Measurements from ENCODE around the gene C2CD3. TPM values are rescaled to one million over a fixed set of nuclear protein-coding genes. Genes with fewer than 3 reads are reported as not detected.
"Not testable (repeated sequence)": the region's sequence is repeated elsewhere in the genome, so short reads cannot be mapped to it uniquely, and the experiment has no call there.

The C2CD3 gene
- total RNA-seq, 4 donors from 2014 or later: 11.4 to 30.1 (median 25.3) TPM

DNA sequence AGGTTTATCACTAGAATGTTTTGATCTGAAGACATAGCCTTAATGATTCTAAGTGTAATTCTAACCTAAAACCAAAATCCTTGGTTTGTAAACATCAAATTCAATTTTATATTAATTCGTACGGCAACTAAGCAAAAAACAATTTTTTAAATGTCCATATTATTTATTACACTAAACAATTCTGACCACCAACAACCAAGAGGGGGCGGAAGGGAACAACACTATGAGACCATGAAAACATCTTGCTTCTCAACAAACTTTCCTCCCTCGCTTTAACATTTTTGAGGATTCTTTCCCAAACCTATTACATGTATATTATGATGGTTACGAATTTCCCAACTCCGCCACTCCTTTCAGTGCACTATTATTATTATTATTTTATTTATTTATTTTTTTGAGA is 181.6 kb downstream of the C2CD3 start:
- WGBS, 2 donors (ENCODE audit: low coverage in 1 of 2): 89 to 97% methylated on average over 5 to 6 of the region's 6 CpGs
- Histone ChIP-seq H3K27ac (no peak overlapping the region), H3K4me1 (no peaks in the 10 kb centered on the region), H3K4me3 (no peak overlapping the region), H3K9me3 (no peaks in the 10 kb centered on the region), H3K27me3 (no peaks in the 10 kb centered on the region), H3K36me3 (no peaks in the 10 kb centered on the region)
- TF ChIP-seq POLR2AphosphoS5 (IDR thresholded peaks at IDR 0.05) (no peak), EP300 (IDR thresholded peaks at IDR 0.05) (no peak), POLR2A (IDR thresholded peaks at IDR 0.05) (no peak)
- TF ChIP-seq, protein P1, sequence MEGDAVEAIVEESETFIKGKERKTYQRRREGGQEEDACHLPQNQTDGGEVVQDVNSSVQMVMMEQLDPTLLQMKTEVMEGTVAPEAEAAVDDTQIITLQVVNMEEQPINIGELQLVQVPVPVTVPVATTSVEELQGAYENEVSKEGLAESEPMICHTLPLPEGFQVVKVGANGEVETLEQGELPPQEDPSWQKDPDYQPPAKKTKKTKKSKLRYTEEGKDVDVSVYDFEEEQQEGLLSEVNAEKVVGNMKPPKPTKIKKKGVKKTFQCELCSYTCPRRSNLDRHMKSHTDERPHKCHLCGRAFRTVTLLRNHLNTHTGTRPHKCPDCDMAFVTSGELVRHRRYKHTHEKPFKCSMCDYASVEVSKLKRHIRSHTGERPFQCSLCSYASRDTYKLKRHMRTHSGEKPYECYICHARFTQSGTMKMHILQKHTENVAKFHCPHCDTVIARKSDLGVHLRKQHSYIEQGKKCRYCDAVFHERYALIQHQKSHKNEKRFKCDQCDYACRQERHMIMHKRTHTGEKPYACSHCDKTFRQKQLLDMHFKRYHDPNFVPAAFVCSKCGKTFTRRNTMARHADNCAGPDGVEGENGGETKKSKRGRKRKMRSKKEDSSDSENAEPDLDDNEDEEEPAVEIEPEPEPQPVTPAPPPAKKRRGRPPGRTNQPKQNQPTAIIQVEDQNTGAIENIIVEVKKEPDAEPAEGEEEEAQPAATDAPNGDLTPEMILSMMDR (IDR thresholded peaks at IDR 0.05): no peak
- ATAC-seq: no peak

DNA sequence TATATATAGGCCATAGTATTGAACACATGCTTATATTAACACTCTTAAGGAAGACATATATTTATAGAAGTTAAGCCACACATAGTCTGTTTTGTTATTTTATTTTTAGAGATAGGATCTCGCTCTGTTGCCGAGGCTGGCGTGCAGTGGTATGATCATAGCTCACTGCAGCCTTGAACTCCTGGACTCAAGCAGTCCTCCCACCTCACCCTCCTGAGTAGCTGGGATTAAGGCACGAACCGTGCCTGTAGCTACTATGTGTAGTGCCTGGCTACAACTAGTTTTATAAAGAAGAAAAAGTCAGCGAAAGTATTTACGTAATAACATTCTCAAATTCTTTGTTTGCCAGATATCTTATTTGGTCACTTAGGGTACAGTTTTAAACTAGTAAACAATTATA is 182.6 kb downstream of the C2CD3 start:
- no peaks in the 10 kb centered on the region for H3K36me3 ChIP-seq
- no peak overlapping the region for H3K4me3 ChIP-seq
- H3K4me1 ChIP-seq: peaks cover 0 to 9% (median 0%) of the 10 kb centered on the region in 3 donors
- TF ChIP-seq, protein P1 (IDR thresholded peaks at IDR 0.05): no peak
- TF ChIP-seq EP300 (IDR thresholded peaks at IDR 0.05): no peak
- TF ChIP-seq POLR2A (IDR thresholded peaks at IDR 0.05): no peak
- TF ChIP-seq POLR2AphosphoS5 (IDR thresholded peaks at IDR 0.05): no peak
- no peaks in the 10 kb centered on the region for H3K9me3 ChIP-seq
- ATAC-seq: no peak
- H3K27ac ChIP-seq: no peak overlapping the region
- H3K27me3 ChIP-seq: no peaks in the 10 kb centered on the region
- 88 to 92% methylated on average over 4 to 7 of the region's 7 CpGs for WGBS, 2 donors (ENCODE audit: low coverage in 1 of 2)

GRCh38 chr11:73985661-73986060 is 185.1 kb downstream of the C2CD3 start:
- not testable (repeated sequence) for H3K4me3 ChIP-seq, ATAC-seq, H3K27ac ChIP-seq, H3K27me3 ChIP-seq, H3K9me3 ChIP-seq, H3K36me3 ChIP-seq
- peaks cover 0 to 25% (median 0%) of the 10 kb centered on the region in 3 donors for H3K4me1 ChIP-seq
- WGBS, 2 donors (ENCODE audit: low coverage in 1 of 2): 90 to 100% methylated on average over 2 to 4 of the region's 4 CpGs

DNA sequence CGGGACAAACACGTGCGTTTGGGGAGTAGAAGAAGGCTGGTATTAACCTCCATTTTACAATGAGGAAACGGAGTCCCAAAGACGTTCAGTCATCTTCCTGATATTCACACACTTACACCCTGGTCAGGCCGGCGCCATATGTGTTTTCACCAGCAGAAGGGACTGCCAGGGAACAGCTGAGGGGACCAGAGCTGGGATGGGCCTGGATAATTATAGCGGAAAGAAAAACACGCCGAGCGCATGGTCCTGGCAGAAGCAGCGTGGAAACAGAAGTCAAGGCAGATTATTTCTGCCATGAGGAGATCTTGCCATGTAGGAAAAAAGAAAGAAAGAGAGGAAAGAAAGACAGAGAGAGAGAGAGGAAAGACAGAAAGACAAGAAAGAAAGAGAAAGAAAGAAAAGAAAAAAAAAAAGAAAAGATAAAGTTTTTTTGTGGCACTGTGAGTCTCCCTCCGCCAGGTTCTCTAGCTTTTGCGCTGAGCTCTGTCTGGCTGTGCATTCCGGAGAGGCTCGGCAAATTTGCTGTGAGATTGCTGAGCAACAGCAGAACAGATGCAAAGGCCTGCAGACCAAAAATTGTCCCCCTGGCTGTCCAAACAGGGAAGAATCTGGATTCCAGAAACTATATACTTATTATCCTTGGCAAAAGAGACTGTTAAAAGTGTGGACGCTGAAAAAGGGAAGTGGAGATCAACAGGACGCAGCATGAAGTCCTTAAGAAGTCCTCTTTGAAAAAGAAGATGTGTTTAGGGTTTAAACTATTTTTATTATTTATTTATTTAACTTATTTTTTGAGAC is 186.9 kb downstream of the C2CD3 start:
- ATAC-seq: no peak
- TF ChIP-seq POLR2A (IDR thresholded peaks at IDR 0.05) (no peak), EP300 (IDR thresholded peaks at IDR 0.05) (no peak), POLR2AphosphoS5 (IDR thresholded peaks at IDR 0.05) (no peak)
- TF ChIP-seq, protein P1 (IDR thresholded peaks at IDR 0.05): no peak
- H3K4me3 ChIP-seq: peak overlapping the region; percentile 33 to 65
- H3K4me1 ChIP-seq: peaks cover 0 to 25% (median 0%) of the 10 kb centered on the region in 3 donors
- whole genome bisulfite sequencing, 2 donors (ENCODE audit: low coverage in 1 of 2): 62 to 74% methylated on average over 7 to 15 of the region's 18 CpGs
- H3K36me3 ChIP-seq: no peaks in the 10 kb centered on the region
- H3K27me3 ChIP-seq: no peaks in the 10 kb centered on the region
- H3K27ac ChIP-seq: peak overlapping the region; percentile 31 to 94 (median 90)
- no peaks in the 10 kb centered on the region for H3K9me3 ChIP-seq

- peaks cover 0 to 6% of the 10 kb centered on the region in 2 donors for H3K36me3 ChIP-seq
- H3K9me3 ChIP-seq: no peaks in the 10 kb centered on the region
- H3K4me3 ChIP-seq: peak overlapping the region; percentile 33 to 65
- ATAC-seq: peak; percentile 93
- H3K27me3 ChIP-seq: no peaks in the 10 kb centered on the region
- H3K4me1 ChIP-seq: peaks cover 0 to 25% (median 0%) of the 10 kb centered on the region in 3 donors
- 0% methylated on average over 6 to 9 of the region's 56 CpGs for WGBS, 2 donors (ENCODE audit: low coverage in 1 of 2)
- H3K27ac ChIP-seq: peak overlapping the region; percentile 36 to 94 (median 90)
- TF ChIP-seq, protein P1 (IDR thresholded peaks at IDR 0.05): peak in 1 of 4 experiments; percentile 14
- TF ChIP-seq EP300 (IDR thresholded peaks at IDR 0.05) (no peak), POLR2A (IDR thresholded peaks at IDR 0.05) (peak; percentile 48 to 62), POLR2AphosphoS5 (IDR thresholded peaks at IDR 0.05) (peak; percentile 47)
These were observed 187.6 kb downstream of the C2CD3 start for GRCh38 chr11:73982990-73983740.

Data from gastroesophageal sphincter (tissue), 4 donors.